ENCODE results near the gene ABCF2. TPM values are rescaled to one million over a fixed set of nuclear protein-coding genes. Genes with fewer than 3 reads are reported as not detected.
A peak's percentile ranks its signal among the peaks of the same experiment; 100 is the strongest.

ABCF2 gene
- total RNA-seq, 1 experiment from 2014 or later: 63.7 TPM

DNA sequence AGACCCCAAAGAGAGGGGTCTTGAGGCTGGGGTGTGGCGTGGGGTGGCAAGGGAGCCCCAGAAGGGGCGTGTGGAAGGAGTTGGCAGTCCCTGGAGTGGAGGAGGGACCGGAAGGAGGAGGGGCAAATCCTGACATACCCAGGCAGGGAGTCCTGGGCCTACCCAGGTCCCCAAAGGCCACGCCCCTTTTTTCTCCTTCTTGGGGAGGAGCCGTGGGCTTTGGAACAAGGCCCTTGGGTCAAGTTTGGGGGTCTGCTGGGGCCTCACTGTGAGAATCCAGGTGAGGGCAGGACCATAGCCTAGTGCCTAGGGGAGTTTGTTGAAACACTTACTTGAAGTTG, 22.7 kb upstream of the ABCF2 start:
- no peak for TF ChIP-seq FOSL1 (IDR thresholded peaks at IDR 0.05; ENCODE audit: low read depth)
- 0 out of 2 replicates have a peak, but pooled peaks have one; percentile 25 for TF ChIP-seq POLR2AphosphoS5 (IDR thresholded peaks at IDR 0.05; ENCODE audit: low read depth, low read length)
- peak overlapping the region; percentile 69 for H3K9ac ChIP-seq (ENCODE audit: low read length)
- no peaks in the 10 kb centered on the region for H4K20me1 ChIP-seq (ENCODE audit: insufficient read depth)
- RAD21 ChIA-PET (ENCODE audit: low non-redundant PET in 1 of 2, low total read pairs in 2 of 2, uncharacterized antibody in 2 of 2, unreplicated experiment in 2 of 2): no interaction called here
- peak overlapping the region; percentile 87 for H3K4me2 ChIP-seq (ENCODE audit: low read length)
- no peaks in the 10 kb centered on the region for H3K9me3 ChIP-seq (ENCODE audit: control insufficient read depth in 1 of 2, insufficient read depth in 1 of 2, low read depth in 1 of 2, low read length in 2 of 2)
- peak; percentile 60 for ATAC-seq
- no TSS peak for BruUV-seq (replicated peaks)
- no peak overlapping the region for H2AFZ ChIP-seq (ENCODE audit: low read depth, low read length, poor library complexity, severe bottlenecking)
- H3K36me3 ChIP-seq (ENCODE audit: control insufficient read depth in 1 of 2, insufficient read depth in 2 of 2, low read length in 2 of 2): no peaks in the 10 kb centered on the region
- H3K79me2 ChIP-seq (ENCODE audit: insufficient read depth, low read length): no peaks in the 10 kb centered on the region
- no peaks in the 10 kb centered on the region for H3K27me3 ChIP-seq (ENCODE audit: insufficient read depth, low read length)
- intact Hi-C loops (cut with micrococcal nuclease): loop anchor here (10.0 kb wide), 1 partner anchor 125 kb away; no protein-coding TSS in a partner anchor
- POLR2A ChIA-PET: no interaction called here
- peaks cover 38 to 68% of the 10 kb centered on the region in 2 experiments for H3K4me1 ChIP-seq (ENCODE audit: control insufficient read depth in 1 of 2, insufficient read depth in 2 of 2, low read length in 2 of 2)
- H3K27ac ChIP-seq (ENCODE audit: low read depth, low read length): peak overlapping the region; percentile 79
- CTCF ChIA-PET: no interaction called here
- no peaks in the 10 kb centered on the region for H3K9me2 ChIP-seq (ENCODE audit: insufficient read depth)
- DNase-seq (ENCODE audit: low read depth, low spot score): peak; percentile 48
- H3K4me3 ChIP-seq (replicated peaks in 1 of 2; ENCODE audit: low read depth in 1 of 2, low read length in 2 of 2): peak overlapping the region; percentile 58 to 70

DNA sequence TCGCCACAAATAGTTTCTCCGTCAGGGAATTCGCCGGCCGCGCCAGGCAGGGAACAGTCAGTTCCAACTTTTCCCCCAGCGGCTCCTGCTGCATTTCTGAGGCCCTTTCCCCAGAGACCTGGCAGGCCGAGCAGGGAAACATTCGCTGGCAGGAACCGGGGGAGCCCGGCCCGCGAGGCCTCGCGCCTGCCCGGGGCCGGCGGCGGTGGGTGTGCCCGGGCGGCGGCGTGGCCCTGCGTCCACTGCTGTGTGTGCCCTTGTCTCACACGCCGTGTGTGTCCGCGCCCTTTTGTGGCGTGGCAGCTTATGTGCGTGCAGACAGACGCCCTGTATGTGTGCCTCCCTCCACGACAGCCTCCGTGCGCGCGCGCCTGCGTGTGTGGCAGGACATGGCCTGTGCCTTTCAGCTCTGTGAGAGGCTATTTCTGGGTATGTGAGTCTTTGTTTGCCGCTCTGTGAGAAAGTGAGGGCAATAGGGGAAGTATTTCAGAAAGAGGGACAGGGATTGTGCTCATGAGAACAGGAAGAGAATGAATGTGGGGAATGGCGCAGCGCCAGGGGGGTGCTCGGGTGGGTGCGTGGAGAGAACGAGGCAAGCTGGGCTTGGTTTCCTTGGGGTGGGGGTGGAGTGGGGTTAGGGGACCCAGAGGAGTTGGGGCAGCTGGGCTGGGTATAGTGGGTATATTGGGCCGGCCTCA, 22.2 kb upstream of the ABCF2 start:
- ChIA-PET CTCF (no interaction called here), POLR2A (interaction anchor here (0.7 kb wide), 1 partner anchor 187 kb away, joined by 4 read pairs; no protein-coding TSS in a partner anchor), RAD21 (ENCODE audit: low non-redundant PET in 1 of 2, low total read pairs in 2 of 2, uncharacterized antibody in 2 of 2, unreplicated experiment in 2 of 2) (no interaction called here)
- Histone ChIP-seq H2AFZ (ENCODE audit: low read depth, low read length, poor library complexity, severe bottlenecking) (peak overlapping the region; percentile 8), H4K20me1 (ENCODE audit: insufficient read depth) (no peaks in the 10 kb centered on the region), H3K4me1 (ENCODE audit: control insufficient read depth in 1 of 2, insufficient read depth in 2 of 2, low read length in 2 of 2) (peaks cover 40 to 70% of the 10 kb centered on the region in 2 experiments), H3K4me3 (replicated peaks in 1 of 2; ENCODE audit: low read depth in 1 of 2, low read length in 2 of 2) (peak overlapping the region; percentile 58 to 70), H3K9me3 (ENCODE audit: control insufficient read depth in 1 of 2, insufficient read depth in 1 of 2, low read depth in 1 of 2, low read length in 2 of 2) (no peaks in the 10 kb centered on the region), H3K9me2 (ENCODE audit: insufficient read depth) (no peaks in the 10 kb centered on the region), H3K4me2 (ENCODE audit: low read length) (peak overlapping the region; percentile 87), H3K36me3 (ENCODE audit: control insufficient read depth in 1 of 2, insufficient read depth in 2 of 2, low read length in 2 of 2) (no peaks in the 10 kb centered on the region), H3K9ac (ENCODE audit: low read length) (peak overlapping the region; percentile 69), H3K27me3 (ENCODE audit: insufficient read depth, low read length) (no peaks in the 10 kb centered on the region), H3K79me2 (ENCODE audit: insufficient read depth, low read length) (no peaks in the 10 kb centered on the region), H3K27ac (ENCODE audit: low read depth, low read length) (peak overlapping the region; percentile 79)
- peak; percentile 84; the same call in 1 of the 2 replicates for TF ChIP-seq ZFX (IDR thresholded peaks at IDR 0.05)
- TF ChIP-seq, protein P1, sequence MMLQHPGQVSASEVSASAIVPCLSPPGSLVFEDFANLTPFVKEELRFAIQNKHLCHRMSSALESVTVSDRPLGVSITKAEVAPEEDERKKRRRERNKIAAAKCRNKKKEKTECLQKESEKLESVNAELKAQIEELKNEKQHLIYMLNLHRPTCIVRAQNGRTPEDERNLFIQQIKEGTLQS (IDR thresholded peaks at IDR 0.05): no peak
- intact Hi-C loops (cut with micrococcal nuclease): loop anchor here (10.0 kb wide), 1 partner anchor 124 kb away; no protein-coding TSS in a partner anchor
- DNase-seq (ENCODE audit: low read depth, low spot score) (no peak), ATAC-seq (peak; percentile 41)
- no TSS peak for BruUV-seq (replicated peaks)
